ENCODE data around the gene KRT23. TPM values are rescaled to one million over a fixed set of nuclear protein-coding genes. Genes with fewer than 3 reads are reported as not detected.

KRT23 gene, protein sequence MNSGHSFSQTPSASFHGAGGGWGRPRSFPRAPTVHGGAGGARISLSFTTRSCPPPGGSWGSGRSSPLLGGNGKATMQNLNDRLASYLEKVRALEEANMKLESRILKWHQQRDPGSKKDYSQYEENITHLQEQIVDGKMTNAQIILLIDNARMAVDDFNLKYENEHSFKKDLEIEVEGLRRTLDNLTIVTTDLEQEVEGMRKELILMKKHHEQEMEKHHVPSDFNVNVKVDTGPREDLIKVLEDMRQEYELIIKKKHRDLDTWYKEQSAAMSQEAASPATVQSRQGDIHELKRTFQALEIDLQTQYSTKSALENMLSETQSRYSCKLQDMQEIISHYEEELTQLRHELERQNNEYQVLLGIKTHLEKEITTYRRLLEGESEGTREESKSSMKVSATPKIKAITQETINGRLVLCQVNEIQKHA
- total RNA-seq, result 10 to 100 TPM in 1 of 4 donors, 1 to 10 TPM in 2, under 1 TPM in 1; 0.38 to 19.6 (median 4.9) TPM

DNA sequence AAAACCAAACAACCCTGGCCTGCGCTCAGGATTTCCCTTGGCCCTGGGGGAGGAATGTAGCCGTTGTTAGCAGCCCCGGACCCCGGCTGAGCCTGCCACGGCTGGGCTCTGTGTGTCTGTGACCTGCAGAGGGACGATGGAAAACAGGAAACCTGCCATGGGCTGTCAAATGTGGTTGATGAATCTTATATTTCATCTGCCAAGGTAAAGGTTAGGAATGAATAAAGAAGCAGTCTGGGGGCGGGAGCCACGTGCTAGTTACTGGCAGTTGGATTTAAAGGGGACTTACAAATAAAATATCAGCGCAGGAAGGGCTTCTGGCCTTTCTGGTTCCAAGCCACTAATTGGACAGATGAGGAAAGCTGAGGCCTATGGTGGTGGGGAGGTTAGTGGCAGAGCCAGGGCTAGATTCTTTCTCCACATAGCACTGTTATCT, at the start of gene KRT23:
TSS of gene KRT23 (minus strand) at position 263 of the 436 bp plus-strand sequence. CDS start 1,043 bp downstream, outside the sequence.
- TF ChIP-seq POLR2A (IDR thresholded peaks at IDR 0.05), result no peak
- TF ChIP-seq, protein P1, sequence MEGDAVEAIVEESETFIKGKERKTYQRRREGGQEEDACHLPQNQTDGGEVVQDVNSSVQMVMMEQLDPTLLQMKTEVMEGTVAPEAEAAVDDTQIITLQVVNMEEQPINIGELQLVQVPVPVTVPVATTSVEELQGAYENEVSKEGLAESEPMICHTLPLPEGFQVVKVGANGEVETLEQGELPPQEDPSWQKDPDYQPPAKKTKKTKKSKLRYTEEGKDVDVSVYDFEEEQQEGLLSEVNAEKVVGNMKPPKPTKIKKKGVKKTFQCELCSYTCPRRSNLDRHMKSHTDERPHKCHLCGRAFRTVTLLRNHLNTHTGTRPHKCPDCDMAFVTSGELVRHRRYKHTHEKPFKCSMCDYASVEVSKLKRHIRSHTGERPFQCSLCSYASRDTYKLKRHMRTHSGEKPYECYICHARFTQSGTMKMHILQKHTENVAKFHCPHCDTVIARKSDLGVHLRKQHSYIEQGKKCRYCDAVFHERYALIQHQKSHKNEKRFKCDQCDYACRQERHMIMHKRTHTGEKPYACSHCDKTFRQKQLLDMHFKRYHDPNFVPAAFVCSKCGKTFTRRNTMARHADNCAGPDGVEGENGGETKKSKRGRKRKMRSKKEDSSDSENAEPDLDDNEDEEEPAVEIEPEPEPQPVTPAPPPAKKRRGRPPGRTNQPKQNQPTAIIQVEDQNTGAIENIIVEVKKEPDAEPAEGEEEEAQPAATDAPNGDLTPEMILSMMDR (IDR thresholded peaks at IDR 0.05), result no peak
- Histone ChIP-seq H3K4me1 (peaks cover 0 to 25% (median 0%) of the 10 kb centered on the region in 3 donors), H3K4me3 (peak within 1 kb of the TSS in 1 of 4 donors; percentile 21), H3K27me3 (no peaks in the 10 kb centered on the region), H3K9me3 (no peaks in the 10 kb centered on the region), H3K36me3 (no peaks in the 10 kb centered on the region), H3K27ac (no peak within 1 kb of the TSS)
- DNase-seq, result no peak
- intact Hi-C loops (cut with DNase I), result no loop called here
- 24 to 48% methylated on average over 5 to 9 of the region's 9 CpGs for WGBS, 2 donors

DNA sequence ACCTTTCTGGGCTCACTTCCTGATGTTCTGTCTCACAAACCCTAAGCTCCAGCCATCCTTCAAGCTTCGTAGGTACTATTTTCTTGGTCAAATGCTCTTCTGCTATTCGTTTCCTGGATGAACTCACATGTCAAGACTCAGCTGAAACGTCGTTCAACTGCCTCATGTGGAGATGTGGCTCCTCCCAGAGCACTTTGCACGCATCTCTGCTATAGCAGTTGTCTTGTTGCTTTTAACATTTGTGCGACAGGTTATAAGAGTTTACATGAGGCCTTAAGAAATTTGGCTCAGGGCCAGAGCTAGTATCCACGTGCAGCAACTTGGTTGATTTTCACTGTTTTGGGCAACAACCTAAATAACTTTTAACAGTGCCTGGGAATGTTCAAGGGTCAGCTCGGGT, 49.5 kb upstream of the KRT23 start:
- WGBS, 2 donors, result 26 to 53% methylated on average over 8 of the region's 8 CpGs
- Histone ChIP-seq H3K27ac (no peak overlapping the region), H3K9me3 (no peaks in the 10 kb centered on the region), H3K4me3 (no peak overlapping the region), H3K36me3 (no peaks in the 10 kb centered on the region), H3K4me1 (peaks cover 0 to 13% (median 0%) of the 10 kb centered on the region in 3 donors), H3K27me3 (peaks cover 0 to 10% (median 0%) of the 10 kb centered on the region in 4 donors)
- intact Hi-C loops (cut with DNase I), result no loop called here
- no peak for DNase-seq
- no peak for TF ChIP-seq POLR2A (IDR thresholded peaks at IDR 0.05)
- TF ChIP-seq, protein P1 (IDR thresholded peaks at IDR 0.05), result no peak

DNA sequence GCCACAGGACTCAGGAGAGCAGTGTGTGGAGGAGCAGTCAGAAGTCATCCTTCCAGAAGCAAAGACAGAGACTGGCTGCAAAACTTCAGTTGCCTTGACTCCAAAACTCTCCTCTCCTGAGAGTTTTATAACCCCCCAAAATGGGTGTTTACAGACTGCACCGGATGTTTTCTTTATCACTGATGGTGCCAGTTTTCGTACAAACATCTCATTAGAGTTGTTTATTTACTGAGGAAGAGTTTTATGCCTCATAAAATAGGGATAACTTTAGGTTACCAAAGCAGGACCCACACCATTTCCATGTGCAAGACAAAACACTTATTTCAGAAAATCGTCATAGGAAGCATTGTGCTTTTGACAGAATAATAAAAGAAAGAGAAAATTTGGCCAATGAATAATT, 46.8 kb upstream of the KRT23 start, which contains the start of gene KRT40:
TSS of gene KRT40 (minus strand) at position 101 of the 400 bp plus-strand sequence. CDS start at position 48, 53 bp downstream.
- 68 to 75% methylated on average over 3 of the region's 3 CpGs for WGBS, 2 donors
- no peak for DNase-seq
- intact Hi-C loops (cut with DNase I), result no loop called here
- TF ChIP-seq, protein P1 (IDR thresholded peaks at IDR 0.05), result no peak
- no peak for TF ChIP-seq POLR2A (IDR thresholded peaks at IDR 0.05)
- Histone ChIP-seq H3K4me1 (peaks cover 0 to 16% (median 0%) of the 10 kb centered on the region in 3 donors), H3K27me3 (peaks cover 0 to 13% (median 0%) of the 10 kb centered on the region in 4 donors), H3K9me3 (no peaks in the 10 kb centered on the region), H3K36me3 (no peaks in the 10 kb centered on the region), H3K4me3 (no peak within 1 kb of the TSS), H3K27ac (no peak within 1 kb of the TSS)

DNA sequence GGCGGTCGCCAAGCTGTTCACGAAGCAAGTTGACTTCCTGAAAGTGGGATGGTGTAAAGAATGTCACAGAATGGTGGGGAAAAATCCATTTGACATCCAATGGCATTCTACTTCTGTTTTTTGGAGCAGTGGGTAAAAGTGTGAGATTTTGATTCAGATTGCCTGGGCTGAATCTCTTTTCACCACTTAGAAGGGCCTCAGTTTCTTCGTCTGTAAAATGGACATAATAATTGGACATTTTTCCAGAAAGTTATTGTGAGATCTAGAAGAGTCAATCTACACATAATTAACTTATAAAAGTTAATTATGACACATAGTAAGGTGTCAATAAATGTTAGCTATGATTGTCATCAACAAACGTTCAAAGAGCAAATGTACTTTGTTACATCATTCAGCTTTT, 43.7 kb upstream of the KRT23 start:
- 61 to 78% methylated on average over 5 of the region's 5 CpGs for WGBS, 2 donors
- no peaks in the 10 kb centered on the region for H3K36me3 ChIP-seq
- intact Hi-C loops (cut with DNase I), result no loop called here
- DNase-seq, result no peak
- H3K9me3 ChIP-seq, result no peaks in the 10 kb centered on the region
- H3K4me3 ChIP-seq, result no peak overlapping the region
- peaks cover 0 to 24% (median 0%) of the 10 kb centered on the region in 4 donors for H3K27me3 ChIP-seq
- no peak overlapping the region for H3K27ac ChIP-seq
- H3K4me1 ChIP-seq, result peaks cover 0 to 12% (median 0%) of the 10 kb centered on the region in 3 donors
- no peak for TF ChIP-seq POLR2A (IDR thresholded peaks at IDR 0.05)
- TF ChIP-seq, protein P1 (IDR thresholded peaks at IDR 0.05), result no peak

DNA sequence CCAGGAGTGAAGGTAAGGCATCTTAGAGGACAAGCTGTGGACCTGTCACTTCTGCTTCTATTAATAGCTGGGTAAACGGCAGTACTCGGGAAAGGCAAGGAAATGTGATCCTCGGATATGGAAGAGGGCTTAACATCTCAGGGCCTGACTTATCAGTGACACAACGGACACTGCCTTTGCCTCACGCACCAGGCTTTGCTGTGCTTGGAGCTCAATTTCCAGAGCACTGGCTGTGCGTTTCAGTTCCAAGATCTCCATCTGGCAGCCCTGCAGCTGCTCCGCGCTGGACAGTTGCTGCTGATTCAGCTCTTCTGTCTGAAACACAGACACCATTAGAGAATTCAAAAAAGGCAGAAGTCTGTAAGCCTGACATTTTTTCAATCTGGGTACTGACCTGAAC, 43.1 kb upstream of the KRT23 start:
- 41 to 54% methylated on average over 8 of the region's 8 CpGs for WGBS, 2 donors
- Histone ChIP-seq H3K9me3 (no peaks in the 10 kb centered on the region), H3K27ac (no peak overlapping the region), H3K4me1 (peaks cover 0 to 12% (median 0%) of the 10 kb centered on the region in 3 donors), H3K27me3 (peaks cover 0 to 28% (median 0%) of the 10 kb centered on the region in 4 donors), H3K36me3 (no peaks in the 10 kb centered on the region), H3K4me3 (no peak overlapping the region)
- intact Hi-C loops (cut with DNase I), result no loop called here
- no peak for TF ChIP-seq POLR2A (IDR thresholded peaks at IDR 0.05)
- TF ChIP-seq, protein P1 (IDR thresholded peaks at IDR 0.05), result no peak
- DNase-seq, result no peak
